Measurements from ENCODE around the gene HACD2.

The HACD2 gene

GRCh38 chr3:123442125-123442524 lies 142.7 kb downstream of the HACD2 start:
- no peak for DNase-seq

All from suppressor macrophage treated with lipopolysaccharide for 4 hours (primary cell).